Osteoblast (primary cell): ENCODE results near the gene IGSF6. TPM values are rescaled to one million over a fixed set of nuclear protein-coding genes. Genes with fewer than 3 reads are reported as not detected.

ENCODE experiments used
- DNase-seq: peaks from one replicate; pipeline ENCODE4 v3.0.0; 2011; ENCODE audit warnings: low spot score, mixed read lengths; ENCODE audit not compliant: insufficient read length; ENCODE audit errors: missing footprints
- H2AFZ ChIP-seq: 2 replicates; pipeline ENCODE4 v1.6.0; 2011; ENCODE audit warnings: mild to moderate bottlenecking, low read length
- H3K27ac ChIP-seq: 2 replicates; pipeline ENCODE4 v1.5.1; 2011; ENCODE audit warnings: mild to moderate bottlenecking, low read depth, low read length, moderate library complexity
- H3K27me3 ChIP-seq: 2 replicates; pipeline ENCODE4 v1.6.0; 2012; ENCODE audit warnings: mild to moderate bottlenecking, control low read depth, inconsistent platforms, low read length, moderate library complexity; ENCODE audit not compliant: insufficient read depth
- H3K36me3 ChIP-seq: 2 replicates; pipeline ENCODE4 v1.5.1; 2011; ENCODE audit warnings: mild to moderate bottlenecking, low read length, control low read depth, moderate library complexity; ENCODE audit not compliant: insufficient read depth
- H3K4me1 ChIP-seq: 2 replicates; pipeline ENCODE4 v1.5.1; 2011; ENCODE audit warnings: mild to moderate bottlenecking, low read length, control low read depth, moderate library complexity; ENCODE audit not compliant: insufficient read depth
- H3K4me2 ChIP-seq: 2 replicates; pipeline ENCODE4 v1.6.0; 2011; ENCODE audit warnings: mild to moderate bottlenecking, low read length; ENCODE audit not compliant: insufficient read depth
- H3K4me3 ChIP-seq: fragments of 200-600 bp; sonication (generic); 3 replicates; pipeline ENCODE4 v1.5.1; 2012; ENCODE audit warnings: mild to moderate bottlenecking, low read length, inconsistent platforms; ENCODE audit not compliant: insufficient read depth
- H3K79me2 ChIP-seq: 2 replicates; pipeline ENCODE4 v1.6.0; 2012; ENCODE audit warnings: mild to moderate bottlenecking, low read length, control low read depth, inconsistent platforms; ENCODE audit not compliant: insufficient read depth
- H3K9me3 ChIP-seq: 2 replicates; pipeline ENCODE4 v1.5.1; 2011; ENCODE audit warnings: low read depth, low read length, control low read depth
- H4K20me1 ChIP-seq: 2 replicates; pipeline ENCODE4 v1.6.0; 2012; ENCODE audit warnings: mild to moderate bottlenecking, low read length, control low read depth; ENCODE audit not compliant: insufficient read depth
- total RNA-seq: library from RNA; depleted of rRNA; stranded (reverse); fragments of >200 nt; gene quantifications from 2 replicates; pipeline ENCODE4 v1.2.3, GENCODE V29; 2012
- TF ChIP-seq, protein P1 (sequence below): IDR thresholded peaks from 2 replicates; pipeline ENCODE4 v1.5.1; 2011; ENCODE audit warnings: mild to moderate bottlenecking, low read depth, low read length, moderate library complexity; ENCODE audit errors: extremely low read depth

Gene IGSF6
- total RNA-seq, 1 donor = 0.36 TPM

DNA sequence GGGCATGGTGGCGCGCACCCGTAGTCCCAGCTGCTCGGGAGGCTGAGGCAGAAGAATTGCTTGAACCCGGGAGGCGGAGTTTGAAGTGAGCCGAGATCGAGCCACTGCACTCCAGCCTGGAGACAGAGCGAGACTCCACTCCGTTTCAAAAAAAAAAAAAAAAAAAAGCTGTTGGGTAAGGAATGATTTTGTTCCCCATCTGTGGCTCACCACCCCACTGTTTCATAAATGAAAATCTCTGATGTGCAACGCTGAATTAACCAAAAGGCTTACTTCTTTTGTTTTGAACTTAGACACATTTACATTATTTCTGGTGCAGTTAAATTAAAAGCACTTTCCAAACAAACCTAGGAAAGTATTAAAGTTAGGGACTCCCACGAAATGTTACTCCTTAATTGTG lies 54.2 kb downstream of the IGSF6 start:
- Histone ChIP-seq H3K27me3 (no peaks in the 10 kb centered on the region), H3K27ac (peak overlapping the region; percentile 91), H3K4me2 (peak overlapping the region; percentile 98), H3K79me2 (peaks cover 37% of the 10 kb centered on the region), H4K20me1 (peaks cover 23% of the 10 kb centered on the region), H3K4me1 (peaks cover 28% of the 10 kb centered on the region), H3K36me3 (no peaks in the 10 kb centered on the region), H2AFZ (peak overlapping the region; percentile 99), H3K9me3 (no peaks in the 10 kb centered on the region), H3K4me3 (no peak overlapping the region)
- no peak for DNase-seq
- TF ChIP-seq, protein P1, sequence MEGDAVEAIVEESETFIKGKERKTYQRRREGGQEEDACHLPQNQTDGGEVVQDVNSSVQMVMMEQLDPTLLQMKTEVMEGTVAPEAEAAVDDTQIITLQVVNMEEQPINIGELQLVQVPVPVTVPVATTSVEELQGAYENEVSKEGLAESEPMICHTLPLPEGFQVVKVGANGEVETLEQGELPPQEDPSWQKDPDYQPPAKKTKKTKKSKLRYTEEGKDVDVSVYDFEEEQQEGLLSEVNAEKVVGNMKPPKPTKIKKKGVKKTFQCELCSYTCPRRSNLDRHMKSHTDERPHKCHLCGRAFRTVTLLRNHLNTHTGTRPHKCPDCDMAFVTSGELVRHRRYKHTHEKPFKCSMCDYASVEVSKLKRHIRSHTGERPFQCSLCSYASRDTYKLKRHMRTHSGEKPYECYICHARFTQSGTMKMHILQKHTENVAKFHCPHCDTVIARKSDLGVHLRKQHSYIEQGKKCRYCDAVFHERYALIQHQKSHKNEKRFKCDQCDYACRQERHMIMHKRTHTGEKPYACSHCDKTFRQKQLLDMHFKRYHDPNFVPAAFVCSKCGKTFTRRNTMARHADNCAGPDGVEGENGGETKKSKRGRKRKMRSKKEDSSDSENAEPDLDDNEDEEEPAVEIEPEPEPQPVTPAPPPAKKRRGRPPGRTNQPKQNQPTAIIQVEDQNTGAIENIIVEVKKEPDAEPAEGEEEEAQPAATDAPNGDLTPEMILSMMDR = no peak

DNA sequence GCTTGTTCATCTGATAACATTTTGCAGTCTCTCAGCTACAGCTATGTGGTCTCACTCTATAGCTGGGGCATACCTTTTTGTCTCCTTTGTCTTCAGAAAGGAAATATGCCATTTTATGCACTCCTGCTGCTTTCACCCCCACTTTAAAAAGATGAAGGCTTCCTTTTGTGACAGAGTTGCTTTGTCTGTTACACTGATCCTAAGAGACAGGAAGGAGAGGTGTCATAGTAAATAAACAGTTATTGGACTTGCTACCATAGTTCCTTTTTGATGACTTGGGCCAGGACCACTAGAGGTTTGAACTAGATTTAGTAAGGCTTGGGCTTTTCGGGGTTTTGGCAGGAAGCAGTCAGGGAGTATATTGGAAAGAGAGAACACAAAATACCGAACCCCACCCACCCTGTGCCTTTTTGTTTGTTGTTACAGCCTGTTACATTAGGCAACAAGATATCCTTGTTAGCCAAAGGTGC lies 54.8 kb downstream of the IGSF6 start:
- TF ChIP-seq, protein P1 = no peak
- Histone ChIP-seq H3K4me2 (no peak overlapping the region), H2AFZ (peak overlapping the region; percentile 31)

DNA sequence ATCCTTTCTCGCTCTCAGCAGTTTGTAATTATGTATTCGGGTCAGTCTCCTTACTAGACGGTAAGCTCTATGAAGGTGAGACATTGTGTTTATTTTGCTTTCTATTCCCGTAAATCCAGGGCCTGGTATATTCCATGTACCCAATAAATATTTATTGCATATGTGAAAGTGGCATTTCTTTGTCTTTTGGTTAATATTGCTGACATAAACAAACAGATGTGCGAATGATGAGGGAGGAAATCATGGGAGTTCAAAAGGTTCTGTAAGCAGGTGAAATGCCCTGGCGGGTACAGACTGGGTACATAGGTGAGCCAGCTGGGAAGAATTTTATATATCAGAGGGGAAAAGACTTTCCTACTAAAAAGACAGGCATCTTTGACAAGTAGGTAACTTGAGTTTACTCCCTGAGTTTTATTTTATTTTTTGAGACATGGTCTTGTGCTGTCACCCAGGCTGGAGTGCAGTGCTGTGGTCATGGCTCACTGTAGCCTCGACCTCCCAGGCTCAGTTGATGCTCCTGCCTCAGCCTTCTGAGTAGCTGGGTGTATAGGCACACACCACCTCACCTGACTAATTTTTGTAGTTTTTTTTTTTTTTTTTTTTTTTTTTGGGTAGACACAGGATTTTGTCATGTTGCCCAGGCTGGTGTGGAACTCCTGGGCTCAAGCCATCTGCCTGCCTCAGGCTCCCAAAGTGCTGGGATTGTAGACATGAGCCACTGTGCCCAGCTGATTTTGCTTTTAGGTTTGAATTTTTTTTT lies 58.7 kb downstream of the IGSF6 start:
- Histone ChIP-seq H3K9me3 (no peaks in the 10 kb centered on the region), H3K4me2 (no peak overlapping the region), H3K4me1 (peaks cover 26% of the 10 kb centered on the region), H3K27me3 (no peaks in the 10 kb centered on the region), H4K20me1 (no peaks in the 10 kb centered on the region), H3K4me3 (no peak overlapping the region), H3K79me2 (no peaks in the 10 kb centered on the region), H2AFZ (no peak overlapping the region), H3K36me3 (no peaks in the 10 kb centered on the region), H3K27ac (no peak overlapping the region)
- no peak for DNase-seq
- TF ChIP-seq, protein P1 = no peak

More for the DNA sequence above, 54.8 kb downstream of the IGSF6 start:
- H3K4me1 ChIP-seq = peaks cover 24% of the 10 kb centered on the region
- H3K27ac ChIP-seq = no peak overlapping the region
- peak; percentile 60 for DNase-seq
- peaks cover 31% of the 10 kb centered on the region for H3K79me2 ChIP-seq
- no peaks in the 10 kb centered on the region for H3K27me3 ChIP-seq
- peaks cover 17% of the 10 kb centered on the region for H4K20me1 ChIP-seq
- no peak overlapping the region for H3K4me3 ChIP-seq
- no peaks in the 10 kb centered on the region for H3K36me3 ChIP-seq
- H3K9me3 ChIP-seq = no peaks in the 10 kb centered on the region

DNA sequence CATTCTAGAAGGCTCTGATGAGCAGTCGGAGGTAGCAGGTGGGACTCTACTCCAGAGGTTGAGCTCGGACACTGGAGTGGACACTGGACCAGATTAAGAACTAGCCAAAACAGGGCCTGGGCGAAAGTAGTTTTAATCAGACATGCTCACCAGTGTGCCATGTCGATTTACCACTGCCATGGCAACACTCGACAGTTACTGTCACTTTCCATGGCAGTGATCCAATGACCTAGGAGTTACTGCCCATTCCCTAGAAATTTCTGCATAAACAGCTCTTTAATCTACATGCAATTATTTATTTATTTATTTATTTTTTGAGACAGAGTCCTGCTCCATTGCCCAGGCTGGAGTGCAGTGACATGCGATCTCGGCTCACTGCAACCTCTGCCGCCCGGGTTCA lies 60.2 kb downstream of the IGSF6 start:
- no peak overlapping the region for H3K4me3 ChIP-seq
- H3K4me1 ChIP-seq = peaks cover 21% of the 10 kb centered on the region
- H3K9me3 ChIP-seq = no peaks in the 10 kb centered on the region
- H4K20me1 ChIP-seq = no peaks in the 10 kb centered on the region
- no peaks in the 10 kb centered on the region for H3K79me2 ChIP-seq
- TF ChIP-seq, protein P1 = no peak
- no peak overlapping the region for H2AFZ ChIP-seq
- H3K4me2 ChIP-seq = no peak overlapping the region
- no peak overlapping the region for H3K27ac ChIP-seq
- no peaks in the 10 kb centered on the region for H3K36me3 ChIP-seq
- peak; percentile 18 for DNase-seq
- H3K27me3 ChIP-seq = no peaks in the 10 kb centered on the region
